H1 (cell line): ENCODE data around the gene CALM1. TPM values are rescaled to one million over a fixed set of nuclear protein-coding genes. Genes with fewer than 3 reads are reported as not detected.

Experiments
- ATF2 ChIP-seq: IDR thresholded peaks from 2 replicates; pipeline ENCODE4 v1.6.1; 2012; ENCODE audit warnings: low read length, inconsistent platforms
- BCL11A ChIP-seq, 2 experiments: IDR thresholded peaks; one replicate each; pipeline ENCODE4 v1.6.1; 2011; ENCODE audit warnings: low read depth in 2 of 2, low read length in 2 of 2, mild to moderate bottlenecking in 2 of 2
- BRCA1 ChIP-seq: IDR thresholded peaks from 2 replicates; pipeline ENCODE4 v1.6.1; 2012; ENCODE audit warnings: low read depth, low read length, improper control_type of control experiment
- CBX8 ChIP-seq: fragments of 300-800, 300-1000 bp; sonication (generic); IDR thresholded peaks from 2 replicates; pipeline ENCODE4 v1.7.1; 2016; ENCODE audit warnings: low read depth, low read length, borderline replicate concordance
- CEBPB ChIP-seq: IDR thresholded peaks from 2 replicates; pipeline ENCODE4 v1.6.1; 2012; ENCODE audit warnings: low read depth, low read length
- CHD1 ChIP-seq: IDR thresholded peaks from 2 replicates; pipeline ENCODE4 v1.6.1; 2012; ENCODE audit warnings: low read depth, low read length, improper control_type of control experiment
- CTCF ChIP-seq, 3 experiments: IDR thresholded peaks; 1 replicate in 2 of 3; 2 replicates in 1 of 3; pipeline versions ENCODE4 v1.5.1 to v1.6.1; 2011; ENCODE audit warnings: low read length in 3 of 3, mild to moderate bottlenecking in 3 of 3, inconsistent platforms in 2 of 3, low read depth in 1 of 3, moderate library complexity in 1 of 3; ENCODE audit not compliant: insufficient read depth in 1 of 3; ENCODE audit errors: control extremely low read depth in 1 of 3
- EZH2 ChIP-seq: fragments of 200-600 bp; sonication (generic); IDR thresholded peaks from 2 replicates; pipeline ENCODE4 v1.7.1; 2012; ENCODE audit warnings: low read depth, mild to moderate bottlenecking, moderate library complexity, low read length, inconsistent platforms; ENCODE audit not compliant: severe bottlenecking
- KDM1A ChIP-seq: fragments of 200-600, 300-600 bp; sonication (generic); IDR thresholded peaks from 2 replicates; pipeline ENCODE4 v1.7.1; 2016; ENCODE audit warnings: mild to moderate bottlenecking, low read length, borderline replicate concordance
- KDM5A ChIP-seq: fragments of 200-600 bp; IDR thresholded peaks from 2 replicates; pipeline ENCODE4 v1.7.1; 2012; ENCODE audit warnings: mild to moderate bottlenecking, low read length, inconsistent platforms, mixed read lengths
- MAX ChIP-seq: IDR thresholded peaks from 2 replicates; pipeline ENCODE4 v1.6.1; 2012; ENCODE audit warnings: inconsistent platforms
- SAP30 ChIP-seq: fragments of 300-600 bp; sonication (generic); IDR thresholded peaks from 2 replicates; pipeline ENCODE4 v1.7.1; 2012; ENCODE audit warnings: low read length, moderate library complexity, mild to moderate bottlenecking, inconsistent platforms; ENCODE audit not compliant: insufficient read depth, insufficient replicate concordance
- SIN3A ChIP-seq, 2 experiments: IDR thresholded peaks in 1 of 2; conservative IDR thresholded peaks in 1 of 2; 2 replicates each; pipeline ENCODE4 v1.6.1; 2011 to 2012; ENCODE audit warnings: low read length in 2 of 2, improper control_type of control experiment in 1 of 2, low read depth in 1 of 2, mild to moderate bottlenecking in 1 of 2
- SIRT6 ChIP-seq: IDR thresholded peaks from one replicate; pipeline ENCODE4 v1.7.1; 2012; ENCODE audit warnings: low read length, inconsistent platforms
- SP4 ChIP-seq: IDR thresholded peaks from 2 replicates; pipeline ENCODE4 v1.6.1; 2012; ENCODE audit warnings: low read length, inconsistent platforms
- TCF12 ChIP-seq: IDR thresholded peaks from 2 replicates; pipeline ENCODE4 v1.6.1; 2011; ENCODE audit warnings: low read depth, mild to moderate bottlenecking, low read length
- USF2 ChIP-seq: IDR thresholded peaks from 2 replicates; pipeline ENCODE4 v1.6.1; 2011; ENCODE audit warnings: low read length, improper control_type of control experiment
- ZNF274 ChIP-seq: IDR thresholded peaks from 2 replicates; pipeline ENCODE4 v1.7.0; 2012; ENCODE audit warnings: low read length, borderline replicate concordance; ENCODE audit errors: extremely low read depth
- polyA plus RNA-seq, 7 experiments: library from polyadenylated mRNA; depleted of rRNA in 3 of 7; stranded (reverse) in 5 of 7; unstranded in 2 of 7; fragments of >200 nt in 5 of 7; fragments of 200-250 nt in 2 of 7; gene quantifications; 1 replicate in 5 of 7; 2 replicates in 1 of 7; 4 replicates in 1 of 7; pipeline versions ENCODE4 v1.2.1 to v1.2.3, GENCODE V29; 2011 to 2013; ENCODE audit warnings: missing spikeins in 2 of 7, mixed read lengths in 2 of 7
- total RNA-seq: library from RNA; stranded (reverse); fragmentation: NEBNext Ultra II Directional; extraction: Animal tissue kit (Norgen Biotek cat#: 25700); gene quantifications from 2 replicates; pipeline ENCODE4 v1.2.1, GENCODE V29; 2021

The CALM1 gene
- total and polyA plus RNA-seq, 2 of the 8 experiments (the other 6 are each of a cell fraction or from before 2014, with no cell fraction given): 285 to 422 TPM

- TF ChIP-seq CBX8: no peak
- TF ChIP-seq SAP30: no peak
- TF ChIP-seq USF2: no peak
- TF ChIP-seq CTCF (IDR thresholded peaks at IDR 0.05; ENCODE audit: control extremely low read depth in 1 of 3, insufficient read depth in 1 of 3, low read depth in 1 of 3, low read length in 3 of 3): 0 out of 4 replicates have a peak, but pooled peaks of 1 of the 3 experiments have one; percentile 9
- no peak for TF ChIP-seq ZNF274
- TF ChIP-seq KDM5A: no peak
- TF ChIP-seq CEBPB: no peak; the same call in 1 of the 2 replicates
- TF ChIP-seq SIN3A (conservative IDR thresholded peaks at IDR 0.05 in 1 of 2, IDR thresholded peaks at IDR 0.05 in 1 of 2; ENCODE audit: low read depth in 1 of 2, low read length in 2 of 2): peak; percentile 76 to 79; a peak in 1 of 4 replicates
- no peak; the same call in 1 of the 2 replicates for TF ChIP-seq ATF2
- no peak for TF ChIP-seq CHD1
- TF ChIP-seq EZH2: no peak
- peak; percentile 95 for TF ChIP-seq MAX
- 0 out of 2 replicates have a peak, but pooled peaks have one; percentile 15 for TF ChIP-seq SP4
- 0 out of 2 replicates have a peak, but pooled peaks have one; percentile 11 for TF ChIP-seq TCF12
- peak; percentile 22; the same call in 1 of the 2 replicates for TF ChIP-seq KDM1A
- TF ChIP-seq SIRT6: no peak
- TF ChIP-seq BCL11A (IDR thresholded peaks at IDR 0.05; ENCODE audit: low read depth in 2 of 2, low read length in 2 of 2): no peak
- no peak for TF ChIP-seq BRCA1
Measured at GRCh38 chr14:90383126-90383730, 13.6 kb upstream of the CALM1 start (continued).
